HG03097 (cell line): ENCODE data around the gene MRPL19.

Experiments used
- ATAC-seq: cut with Tn5 transposase; IDR thresholded peaks from one replicate; pipeline ENCODE4 v1.9.1; 2021; ENCODE audit not compliant: unreplicated experiment, low FRiP score

The MRPL19 gene

GRCh38 chr2:75720525-75720924, 73.9 kb downstream of the MRPL19 start:
- no peak for ATAC-seq

DNA sequence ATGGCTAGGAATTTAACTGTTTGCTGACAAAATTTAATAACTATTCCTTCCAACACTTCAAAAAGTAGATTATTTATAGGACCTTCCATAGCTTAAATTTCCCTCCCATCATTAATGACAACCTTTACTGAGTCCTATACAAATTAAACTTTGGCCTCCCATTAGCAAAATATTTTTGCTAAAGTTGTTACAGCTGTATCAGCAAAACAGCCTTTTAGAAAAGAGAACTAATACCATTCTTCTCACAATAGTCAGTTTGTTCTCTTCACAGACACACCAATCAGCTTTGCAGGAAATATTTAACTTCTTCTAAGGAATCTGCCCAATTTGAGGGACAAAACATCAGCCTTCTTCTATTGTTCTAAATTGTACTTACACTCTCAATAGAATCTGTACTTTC, 76.1 kb downstream of the MRPL19 start:
- no peak for ATAC-seq

- ATAC-seq = no peak
These were observed 82.2 kb downstream of the MRPL19 start for GRCh38 chr2:75728614-75729419.

GRCh38 chr2:75729861-75730260, 83.3 kb downstream of the MRPL19 start:
- no peak for ATAC-seq

- no peak for ATAC-seq
These were observed 89.7 kb downstream of the MRPL19 start for GRCh38 chr2:75736276-75736675.

DNA sequence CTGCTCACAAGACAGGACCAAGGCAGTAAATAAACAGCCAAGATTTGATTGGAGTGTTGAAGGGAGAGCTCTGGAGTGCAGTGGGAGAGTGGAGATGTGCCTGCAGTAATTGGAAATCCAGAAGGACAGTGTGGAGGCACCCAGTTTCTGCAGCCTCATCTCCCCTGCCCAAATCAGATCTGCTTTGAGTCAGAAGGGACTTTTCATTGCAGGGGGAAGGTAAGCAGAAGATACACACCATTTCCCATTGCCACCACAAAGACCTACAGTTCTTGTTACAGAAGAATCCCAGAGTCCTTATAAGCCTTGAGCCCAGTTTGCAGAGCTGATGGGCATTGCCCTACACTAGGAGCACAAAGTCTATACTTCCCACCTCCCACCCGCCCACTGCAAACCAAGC, 91.4 kb downstream of the MRPL19 start:
- ATAC-seq = no peak
